ENCODE measurements around the gene TPM1. TPM values are rescaled to one million over a fixed set of nuclear protein-coding genes. Genes with fewer than 3 reads are reported as not detected.

TPM1 gene
- polyA plus RNA-seq, 4 donors = 466 to 568 (median 528) TPM

Other genes with a start within 250 kb of the TPM1 start
- gene LACTB, start 79.1 kb downstream of the TPM1 start, polyA plus RNA-seq (ENCODE audit: insufficient read length in 4 of 4) = 10 to 100 TPM in 3 of 4 donors, 1 to 10 TPM in 1; 9.5 to 20.1 (median 18.9) TPM
- 100 to 1,000 TPM in 1 of 4 donors, 10 to 100 TPM in 3; 74.4 to 107 (median 91.6) TPM for gene RPS27L, start 114.7 kb downstream of the TPM1 start, polyA plus RNA-seq (ENCODE audit: insufficient read length in 4 of 4)
- gene RAB8B, start 146.9 kb downstream of the TPM1 start, polyA plus RNA-seq (ENCODE audit: insufficient read length in 4 of 4) = 10 to 100 TPM; 28.1 to 41.2 (median 34.8) TPM
- 10 to 100 TPM in 3 of 4 donors, 1 to 10 TPM in 1; 10.0 to 21.0 (median 18.5) TPM for gene APH1B, start 234.9 kb downstream of the TPM1 start, polyA plus RNA-seq (ENCODE audit: insufficient read length in 4 of 4)

Data from left renal pelvis (tissue), 4 donors.